ENCODE data around the gene CCDC187. TPM values are rescaled to one million over a fixed set of nuclear protein-coding genes. Genes with fewer than 3 reads are reported as not detected.

CCDC187 gene
- total RNA-seq, 2 donors from 2014 or later, result 0.04 to 0.09 TPM

GRCh38 chr9:136273244-136273865, 30.5 kb downstream of the CCDC187 start:
- Histone ChIP-seq H3K4me3 (ENCODE audit: low read length) (no peak overlapping the region), H3K4me1 (ENCODE audit: control insufficient read depth, insufficient read depth, low read length) (no peaks in the 10 kb centered on the region), H3K9ac (ENCODE audit: extremely low read depth, low read length, poor library complexity, severe bottlenecking) (no peak overlapping the region), H3K27me3 (ENCODE audit: control insufficient read depth, insufficient read depth, low read length, poor library complexity, severe bottlenecking) (no peaks in the 10 kb centered on the region), H3K9me3 (ENCODE audit: control insufficient read depth, low read length) (no peaks in the 10 kb centered on the region), H3K36me3 (ENCODE audit: control insufficient read depth, insufficient read depth, low read length) (no peaks in the 10 kb centered on the region), H3K27ac (ENCODE audit: low read depth, low read length) (no peak overlapping the region)
- Mint-ChIP-seq H3K9me3 (no peaks in the 10 kb centered on the region), H3K27me3 (ENCODE audit: insufficient read depth) (no peaks in the 10 kb centered on the region), H3K36me3 (ENCODE audit: low read depth) (no peaks in the 10 kb centered on the region), H3K4me3 (no peak overlapping the region), H3K4me1 (peaks cover 5% of the 10 kb centered on the region), H3K27ac (no peak overlapping the region)
- no peak for DNase-seq
- TF ChIP-seq CTCF (conservative IDR thresholded peaks at IDR 0.05), result no peak
- 91 to 93% methylated on average over 14 of the region's 14 CpGs for WGBS, 2 experiments (ENCODE audit: insufficient coverage in 1 of 2, insufficient read length in 1 of 2)

GRCh38 chr9:136270173-136270705, 33.7 kb downstream of the CCDC187 start:
- H3K27me3 Mint-ChIP-seq (ENCODE audit: insufficient read depth), result no peaks in the 10 kb centered on the region
- DNase-seq, result no peak

GRCh38 chr9:136268735-136269134, 35.2 kb downstream of the CCDC187 start:
- Mint-ChIP-seq H3K4me3 (no peak overlapping the region), H3K4me1 (peaks cover 10% of the 10 kb centered on the region), H3K36me3 (ENCODE audit: low read depth) (no peaks in the 10 kb centered on the region), H3K27ac (no peak overlapping the region), H3K27me3 (ENCODE audit: insufficient read depth) (no peaks in the 10 kb centered on the region), H3K9me3 (no peaks in the 10 kb centered on the region)
- no peak for DNase-seq
- Histone ChIP-seq H3K36me3 (ENCODE audit: control insufficient read depth, insufficient read depth, low read length) (no peaks in the 10 kb centered on the region), H3K4me3 (ENCODE audit: low read length) (no peak overlapping the region), H3K27ac (ENCODE audit: low read depth, low read length) (no peak overlapping the region), H3K27me3 (ENCODE audit: control insufficient read depth, insufficient read depth, low read length, poor library complexity, severe bottlenecking) (no peaks in the 10 kb centered on the region), H3K4me1 (ENCODE audit: control insufficient read depth, insufficient read depth, low read length) (peaks cover 5% of the 10 kb centered on the region), H3K9me3 (ENCODE audit: control insufficient read depth, low read length) (no peaks in the 10 kb centered on the region), H3K9ac (ENCODE audit: extremely low read depth, low read length, poor library complexity, severe bottlenecking) (no peak overlapping the region)
- TF ChIP-seq CTCF (conservative IDR thresholded peaks at IDR 0.05), result no peak
- WGBS, 2 experiments (ENCODE audit: insufficient coverage in 1 of 2, insufficient read length in 1 of 2), result 71 to 75% methylated on average over 6 of the region's 6 CpGs

More at GRCh38 chr9:136270173-136270705, 33.7 kb downstream of the CCDC187 start:
- no peaks in the 10 kb centered on the region for H3K36me3 ChIP-seq (ENCODE audit: control insufficient read depth, insufficient read depth, low read length)
- H3K9ac ChIP-seq (ENCODE audit: extremely low read depth, low read length, poor library complexity, severe bottlenecking), result no peak overlapping the region
- Mint-ChIP-seq H3K36me3 (ENCODE audit: low read depth) (no peaks in the 10 kb centered on the region), H3K27ac (no peak overlapping the region), H3K4me1 (peaks cover 10% of the 10 kb centered on the region), H3K4me3 (no peak overlapping the region), H3K9me3 (no peaks in the 10 kb centered on the region)
- no peaks in the 10 kb centered on the region for H3K27me3 ChIP-seq (ENCODE audit: control insufficient read depth, insufficient read depth, low read length, poor library complexity, severe bottlenecking)
- WGBS, 2 experiments (ENCODE audit: insufficient coverage in 1 of 2, insufficient read length in 1 of 2), result 87 to 88% methylated on average over 7 to 13 of the region's 13 CpGs
- H3K4me1 ChIP-seq (ENCODE audit: control insufficient read depth, insufficient read depth, low read length), result peaks cover 5% of the 10 kb centered on the region
- no peak overlapping the region for H3K4me3 ChIP-seq (ENCODE audit: low read length)
- TF ChIP-seq CTCF (conservative IDR thresholded peaks at IDR 0.05), result no peak
- H3K9me3 ChIP-seq (ENCODE audit: control insufficient read depth, low read length), result no peaks in the 10 kb centered on the region
- H3K27ac ChIP-seq (ENCODE audit: low read depth, low read length), result no peak overlapping the region

Data from endodermal cell (in vitro differentiated cells).